ENCODE measurements around the gene SIGLEC9. TPM values are rescaled to one million over a fixed set of nuclear protein-coding genes. Genes with fewer than 3 reads are reported as not detected.
"Not testable (repeated sequence)": the region's sequence is repeated elsewhere in the genome, so short reads cannot be mapped to it uniquely, and the experiment has no call there.

SIGLEC9 gene
- total and polyA plus RNA-seq, 2 donors = 1.9 to 6.8 TPM

GRCh38 chr19:51142809-51143475, 18.2 kb downstream of the SIGLEC9 start:
- not testable (repeated sequence) for DNase-seq (ENCODE audit: low read depth in 6 of 9, low spot score in 9 of 9); H3K4me1 ChIP-seq (ENCODE audit: control insufficient read depth in 2 of 2, insufficient read depth in 2 of 2, low read length in 2 of 2); H3K9me3 ChIP-seq (ENCODE audit: control insufficient read depth in 2 of 2, insufficient read depth in 1 of 2, low read length in 1 of 2); H3K4me3 ChIP-seq (ENCODE audit: low read length in 2 of 2); H3K27me3 ChIP-seq (ENCODE audit: control insufficient read depth in 2 of 2, insufficient read depth in 1 of 2, low read length in 1 of 2); H3K27ac ChIP-seq (ENCODE audit: low read depth in 1 of 2, low read length in 1 of 2); H3K36me3 ChIP-seq (ENCODE audit: control insufficient read depth in 2 of 2, insufficient read depth in 2 of 2, low read length in 1 of 2)
- WGBS = 90% methylated on average over 15 of the region's 15 CpGs

- Histone ChIP-seq H3K27me3 (ENCODE audit: control insufficient read depth in 2 of 2, insufficient read depth in 1 of 2, low read length in 1 of 2) (no peaks in the 10 kb centered on the region), H3K27ac (ENCODE audit: low read depth in 1 of 2, low read length in 1 of 2) (no peak overlapping the region), H3K36me3 (ENCODE audit: control insufficient read depth in 2 of 2, insufficient read depth in 2 of 2, low read length in 1 of 2) (no peaks in the 10 kb centered on the region), H3K4me3 (ENCODE audit: low read length in 2 of 2) (no peak overlapping the region), H3K4me1 (ENCODE audit: control insufficient read depth in 2 of 2, insufficient read depth in 2 of 2, low read length in 2 of 2) (peaks cover 0 to 5% of the 10 kb centered on the region in 2 donors), H3K9me3 (ENCODE audit: control insufficient read depth in 2 of 2, insufficient read depth in 1 of 2, low read length in 1 of 2) (no peaks in the 10 kb centered on the region)
- no peak for DNase-seq (ENCODE audit: low read depth in 6 of 9, low spot score in 9 of 9)
- WGBS = 93% methylated on average over 5 of the region's 5 CpGs
These were observed 18.8 kb downstream of the SIGLEC9 start for GRCh38 chr19:51143486-51143885.

GRCh38 chr19:51144482-51145045, 19.9 kb downstream of the SIGLEC9 start:
- Histone ChIP-seq H3K36me3 (ENCODE audit: control insufficient read depth in 2 of 2, insufficient read depth in 2 of 2, low read length in 1 of 2) (no peaks in the 10 kb centered on the region), H3K27ac (ENCODE audit: low read depth in 1 of 2, low read length in 1 of 2) (no peak overlapping the region), H3K4me3 (ENCODE audit: low read length in 2 of 2) (no peak overlapping the region), H3K9me3 (ENCODE audit: control insufficient read depth in 2 of 2, insufficient read depth in 1 of 2, low read length in 1 of 2) (no peaks in the 10 kb centered on the region), H3K4me1 (ENCODE audit: control insufficient read depth in 2 of 2, insufficient read depth in 2 of 2, low read length in 2 of 2) (peaks cover 0 to 5% of the 10 kb centered on the region in 2 donors), H3K27me3 (ENCODE audit: control insufficient read depth in 2 of 2, insufficient read depth in 1 of 2, low read length in 1 of 2) (no peaks in the 10 kb centered on the region)
- DNase-seq (ENCODE audit: low read depth in 6 of 9, low spot score in 9 of 9) = no peak
- 93% methylated on average over 11 of the region's 11 CpGs for WGBS

GRCh38 chr19:51145916-51146493, 21.3 kb downstream of the SIGLEC9 start:
- Histone ChIP-seq H3K4me1 (ENCODE audit: control insufficient read depth in 2 of 2, insufficient read depth in 2 of 2, low read length in 2 of 2) (peaks cover 0 to 5% of the 10 kb centered on the region in 2 donors), H3K27me3 (ENCODE audit: control insufficient read depth in 2 of 2, insufficient read depth in 1 of 2, low read length in 1 of 2) (no peaks in the 10 kb centered on the region), H3K9me3 (ENCODE audit: control insufficient read depth in 2 of 2, insufficient read depth in 1 of 2, low read length in 1 of 2) (no peaks in the 10 kb centered on the region), H3K36me3 (ENCODE audit: control insufficient read depth in 2 of 2, insufficient read depth in 2 of 2, low read length in 1 of 2) (no peaks in the 10 kb centered on the region), H3K27ac (ENCODE audit: low read depth in 1 of 2, low read length in 1 of 2) (no peak overlapping the region), H3K4me3 (ENCODE audit: low read length in 2 of 2) (no peak overlapping the region)
- no peak for DNase-seq (ENCODE audit: low read depth in 6 of 9, low spot score in 9 of 9)
- WGBS = 92% methylated on average over 4 of the region's 4 CpGs

GRCh38 chr19:51146751-51147150, 22.0 kb downstream of the SIGLEC9 start:
- DNase-seq (ENCODE audit: low read depth in 6 of 9, low spot score in 9 of 9) = no peak
- Histone ChIP-seq H3K4me3 (ENCODE audit: low read length in 2 of 2) (no peak overlapping the region), H3K9me3 (ENCODE audit: control insufficient read depth in 2 of 2, insufficient read depth in 1 of 2, low read length in 1 of 2) (no peaks in the 10 kb centered on the region), H3K36me3 (ENCODE audit: control insufficient read depth in 2 of 2, insufficient read depth in 2 of 2, low read length in 1 of 2) (no peaks in the 10 kb centered on the region), H3K27ac (ENCODE audit: low read depth in 1 of 2, low read length in 1 of 2) (no peak overlapping the region), H3K27me3 (ENCODE audit: control insufficient read depth in 2 of 2, insufficient read depth in 1 of 2, low read length in 1 of 2) (no peaks in the 10 kb centered on the region), H3K4me1 (ENCODE audit: control insufficient read depth in 2 of 2, insufficient read depth in 2 of 2, low read length in 2 of 2) (no peaks in the 10 kb centered on the region)
- WGBS = 96% methylated on average over 7 of the region's 7 CpGs

GRCh38 chr19:51147663-51148062, 23.0 kb downstream of the SIGLEC9 start:
- Histone ChIP-seq H3K36me3 (ENCODE audit: control insufficient read depth in 2 of 2, insufficient read depth in 2 of 2, low read length in 1 of 2) (no peaks in the 10 kb centered on the region), H3K27ac (ENCODE audit: low read depth in 1 of 2, low read length in 1 of 2) (no peak overlapping the region), H3K4me1 (ENCODE audit: control insufficient read depth in 2 of 2, insufficient read depth in 2 of 2, low read length in 2 of 2) (no peaks in the 10 kb centered on the region), H3K27me3 (ENCODE audit: control insufficient read depth in 2 of 2, insufficient read depth in 1 of 2, low read length in 1 of 2) (no peaks in the 10 kb centered on the region), H3K9me3 (ENCODE audit: control insufficient read depth in 2 of 2, insufficient read depth in 1 of 2, low read length in 1 of 2) (no peaks in the 10 kb centered on the region), H3K4me3 (ENCODE audit: low read length in 2 of 2) (no peak overlapping the region)
- 86% methylated on average over 1 of the region's 1 CpG for whole genome bisulfite sequencing
- DNase-seq (ENCODE audit: low read depth in 6 of 9, low spot score in 9 of 9) = no peak

- no peaks in the 10 kb centered on the region for H3K9me3 ChIP-seq (ENCODE audit: control insufficient read depth in 2 of 2, insufficient read depth in 1 of 2, low read length in 1 of 2)
- WGBS = 25% methylated on average over 3 of the region's 3 CpGs
- no peak overlapping the region for H3K27ac ChIP-seq (ENCODE audit: low read depth in 1 of 2, low read length in 1 of 2)
- H3K4me1 ChIP-seq (ENCODE audit: control insufficient read depth in 2 of 2, insufficient read depth in 2 of 2, low read length in 2 of 2) = no peaks in the 10 kb centered on the region
- no peak for DNase-seq (ENCODE audit: low read depth in 6 of 9, low spot score in 9 of 9)
- H3K4me3 ChIP-seq (ENCODE audit: low read length in 2 of 2) = no peak overlapping the region
- no peaks in the 10 kb centered on the region for H3K27me3 ChIP-seq (ENCODE audit: control insufficient read depth in 2 of 2, insufficient read depth in 1 of 2, low read length in 1 of 2)
- no peaks in the 10 kb centered on the region for H3K36me3 ChIP-seq (ENCODE audit: control insufficient read depth in 2 of 2, insufficient read depth in 2 of 2, low read length in 1 of 2)
These were observed 23.9 kb downstream of the SIGLEC9 start for GRCh38 chr19:51148580-51148979.

GRCh38 chr19:51150627-51151026, 25.9 kb downstream of the SIGLEC9 start:
- WGBS = 96% methylated on average over 3 of the region's 3 CpGs

GRCh38 chr19:51156710-51157109, 32.0 kb downstream of the SIGLEC9 start:
- Histone ChIP-seq H3K9me3 (ENCODE audit: control insufficient read depth in 2 of 2, insufficient read depth in 1 of 2, low read length in 1 of 2) (no peaks in the 10 kb centered on the region), H3K4me3 (ENCODE audit: low read length in 2 of 2) (no peak overlapping the region), H3K27ac (ENCODE audit: low read depth in 1 of 2, low read length in 1 of 2) (no peak overlapping the region), H3K27me3 (ENCODE audit: control insufficient read depth in 2 of 2, insufficient read depth in 1 of 2, low read length in 1 of 2) (no peaks in the 10 kb centered on the region), H3K4me1 (ENCODE audit: control insufficient read depth in 2 of 2, insufficient read depth in 2 of 2, low read length in 2 of 2) (peaks cover 0 to 2% of the 10 kb centered on the region in 2 donors), H3K36me3 (ENCODE audit: control insufficient read depth in 2 of 2, insufficient read depth in 2 of 2, low read length in 1 of 2) (no peaks in the 10 kb centered on the region)
- WGBS = 93% methylated on average over 2 of the region's 2 CpGs
- no peak for DNase-seq (ENCODE audit: low read depth in 6 of 9, low spot score in 9 of 9)

More at GRCh38 chr19:51150627-51151026, 25.9 kb downstream of the SIGLEC9 start:
- H3K27ac ChIP-seq (ENCODE audit: low read depth in 1 of 2, low read length in 1 of 2) = no peak overlapping the region
- no peaks in the 10 kb centered on the region for H3K36me3 ChIP-seq (ENCODE audit: control insufficient read depth in 2 of 2, insufficient read depth in 2 of 2, low read length in 1 of 2)
- DNase-seq (ENCODE audit: low read depth in 6 of 9, low spot score in 9 of 9) = no peak
- no peaks in the 10 kb centered on the region for H3K4me1 ChIP-seq (ENCODE audit: control insufficient read depth in 2 of 2, insufficient read depth in 2 of 2, low read length in 2 of 2)
- no peak overlapping the region for H3K4me3 ChIP-seq (ENCODE audit: low read length in 2 of 2)
- H3K9me3 ChIP-seq (ENCODE audit: control insufficient read depth in 2 of 2, insufficient read depth in 1 of 2, low read length in 1 of 2) = no peaks in the 10 kb centered on the region
- no peaks in the 10 kb centered on the region for H3K27me3 ChIP-seq (ENCODE audit: control insufficient read depth in 2 of 2, insufficient read depth in 1 of 2, low read length in 1 of 2)

Measured in thymus (tissue), 11 donors.